GM19397 (cell line): ENCODE data around the gene MGAT5.

Experiments
- ATAC-seq: cut with Tn5 transposase; IDR thresholded peaks from one replicate; pipeline ENCODE4 v1.9.1; 2021; ENCODE audit warnings: mild to moderate bottlenecking, moderate library complexity; ENCODE audit not compliant: unreplicated experiment

MGAT5 gene

DNA sequence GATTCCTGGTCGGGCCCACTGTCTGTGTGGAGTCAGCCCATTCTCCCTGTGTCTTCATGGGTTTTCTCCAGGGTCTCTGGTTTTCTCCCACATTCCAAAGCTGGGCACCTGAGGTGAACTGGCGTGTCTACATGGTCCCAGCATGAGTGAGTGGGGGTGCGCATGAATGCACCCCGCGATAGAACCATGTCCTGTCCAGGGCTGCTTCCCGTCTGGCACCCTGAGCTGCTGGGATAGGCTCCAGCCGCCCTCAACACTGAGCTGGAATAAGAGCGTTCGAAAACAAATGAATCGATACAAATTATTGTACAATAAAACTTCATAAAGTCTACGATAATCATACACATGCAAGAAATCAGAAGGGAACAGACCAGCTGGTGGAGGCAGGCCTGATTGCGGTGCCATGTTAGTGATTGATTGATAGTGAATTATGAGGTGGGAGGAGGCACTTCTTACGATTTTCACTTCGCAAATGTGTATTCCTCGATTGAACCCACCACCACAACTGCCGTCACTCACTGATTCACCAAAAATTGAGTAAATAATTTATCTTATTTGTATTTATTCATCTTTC, 186.6 kb downstream of the MGAT5 start:
- ATAC-seq = no peak

DNA sequence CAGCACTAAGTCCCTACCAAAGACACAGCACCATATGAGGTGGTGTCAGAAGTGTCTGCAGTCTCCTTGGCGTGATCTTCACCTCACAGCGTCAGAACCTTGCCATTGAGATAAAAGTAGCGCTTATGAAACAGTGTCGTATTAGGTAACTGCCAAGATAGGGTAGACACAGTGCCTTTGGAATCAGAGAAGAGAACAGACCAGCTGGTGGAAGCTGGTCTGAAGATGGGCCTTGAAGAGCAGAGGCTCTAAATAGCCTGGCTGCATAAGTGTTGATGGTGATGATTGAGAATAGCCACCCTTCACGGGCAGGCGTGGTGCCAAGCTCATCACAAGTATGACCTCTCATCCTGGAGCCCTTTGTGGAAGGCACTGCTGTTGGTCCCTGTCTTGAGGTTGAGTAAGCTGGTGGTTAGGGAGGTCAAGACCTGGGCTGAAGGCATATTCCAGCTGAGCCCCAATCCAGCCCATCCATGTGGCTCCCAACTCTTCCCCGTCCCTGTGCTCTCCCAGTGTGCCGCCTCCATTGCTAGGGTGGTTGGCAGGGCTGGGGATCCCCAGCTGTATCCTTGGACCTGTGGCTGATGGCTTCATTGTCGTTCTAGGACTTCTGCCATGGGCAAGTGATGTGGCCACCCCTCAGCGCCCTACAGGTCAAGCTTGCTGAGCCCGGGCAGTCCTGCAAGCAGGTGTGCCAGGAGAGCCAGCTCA, 187.4 kb downstream of the MGAT5 start:
- ATAC-seq = no peak

DNA sequence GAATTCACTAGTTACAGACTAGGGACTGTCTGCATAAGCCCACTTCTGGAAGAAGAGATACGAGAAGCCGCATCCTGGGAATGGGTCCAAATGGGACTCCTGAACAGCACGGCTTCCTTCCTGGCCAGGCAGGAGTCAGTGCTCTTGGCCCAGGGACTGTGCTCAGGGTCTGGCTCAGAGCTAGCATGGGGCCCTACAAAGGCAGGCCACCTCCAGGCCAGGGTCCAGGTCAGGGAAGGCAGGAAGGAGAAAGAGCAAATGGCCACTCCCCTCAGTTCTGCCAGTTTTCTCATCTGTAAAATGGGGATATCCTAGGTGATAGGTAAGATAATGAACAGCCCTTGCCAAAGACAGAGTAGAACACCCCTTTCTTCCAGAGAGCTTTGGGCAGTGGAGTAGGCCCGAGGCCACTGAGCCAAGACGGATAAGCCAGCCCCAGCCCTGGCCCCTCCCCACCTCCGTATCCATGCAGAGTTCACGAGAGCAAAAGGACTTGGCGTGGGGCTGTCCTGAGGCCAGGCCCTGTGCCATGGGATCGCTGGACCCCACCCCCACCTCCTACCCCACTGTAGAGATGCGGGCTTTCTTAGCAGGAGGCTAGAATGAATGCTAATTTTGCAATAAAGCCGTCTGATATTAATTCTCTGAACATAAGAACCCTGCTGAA, 190.1 kb downstream of the MGAT5 start:
- no peak for ATAC-seq

DNA sequence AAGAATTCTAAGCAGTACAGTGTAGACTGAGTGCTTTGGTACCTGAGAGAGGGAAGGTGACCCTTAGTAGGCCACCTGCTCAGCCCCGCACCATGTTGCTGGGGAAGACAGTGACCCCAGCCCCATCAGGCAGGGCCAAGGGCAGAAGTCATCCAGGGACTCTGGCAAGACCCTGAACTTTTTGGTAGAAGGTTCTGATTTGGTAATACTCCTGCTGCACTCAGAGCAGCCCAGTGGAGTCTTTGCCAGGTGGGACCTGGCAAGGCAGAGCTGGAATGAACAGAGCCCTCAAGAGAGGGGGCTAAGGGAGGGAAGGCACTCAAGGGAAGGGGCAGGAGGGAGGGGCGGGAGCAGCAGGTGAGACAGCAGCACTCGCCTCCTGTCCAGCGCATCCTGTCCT, 191.2 kb downstream of the MGAT5 start:
- no peak for ATAC-seq

DNA sequence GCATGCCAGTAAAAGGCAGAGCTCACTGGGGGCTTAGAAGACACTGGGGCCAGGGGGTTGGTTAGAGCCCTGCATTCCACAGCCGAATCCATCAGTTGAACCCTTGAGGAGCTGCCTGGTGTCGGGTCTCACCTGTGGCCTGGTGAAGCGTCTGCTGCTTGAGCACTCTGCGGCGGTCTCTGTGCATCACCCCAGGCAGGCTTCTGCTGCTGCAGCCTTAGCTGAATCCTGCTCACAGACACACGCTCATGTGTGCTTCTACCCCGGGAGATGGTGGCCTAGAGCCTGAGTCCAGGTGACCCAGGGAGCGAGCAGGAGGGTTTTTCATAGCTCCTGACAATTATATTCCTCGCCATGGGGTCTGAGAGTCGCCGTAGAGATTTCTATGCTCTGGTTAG, 192.1 kb downstream of the MGAT5 start:
- no peak for ATAC-seq

DNA sequence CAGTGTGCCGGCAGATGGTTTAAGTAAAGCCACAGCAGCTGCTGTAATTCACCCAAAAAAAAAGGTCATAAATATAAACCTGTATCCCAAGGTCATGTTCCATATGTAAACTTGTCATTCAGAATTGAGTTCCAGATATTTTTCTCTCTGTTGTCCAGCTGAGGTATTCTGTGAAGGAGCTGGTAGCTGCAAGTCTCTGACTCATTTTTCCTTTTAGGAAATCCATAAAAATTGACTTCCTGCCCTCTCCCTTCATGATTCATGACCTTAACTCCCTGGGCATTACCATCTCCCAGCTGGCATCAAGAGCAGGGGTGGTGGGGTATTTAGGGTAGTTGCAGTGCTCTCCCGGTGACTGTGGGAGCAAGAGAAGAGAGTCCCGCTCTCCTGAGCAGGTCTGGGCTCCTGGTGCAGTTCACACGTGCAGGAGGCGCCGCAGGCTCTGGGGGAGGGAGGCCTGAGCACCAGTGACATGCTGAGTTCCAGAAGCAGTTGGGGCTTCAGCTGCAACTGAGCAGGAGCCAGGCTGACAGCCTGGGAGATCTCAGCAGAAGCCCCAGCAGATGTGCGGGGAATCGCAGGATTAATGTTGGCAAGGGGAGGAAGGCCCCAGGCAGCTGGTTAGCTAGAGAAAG, 192.6 kb downstream of the MGAT5 start:
- no peak for ATAC-seq

DNA sequence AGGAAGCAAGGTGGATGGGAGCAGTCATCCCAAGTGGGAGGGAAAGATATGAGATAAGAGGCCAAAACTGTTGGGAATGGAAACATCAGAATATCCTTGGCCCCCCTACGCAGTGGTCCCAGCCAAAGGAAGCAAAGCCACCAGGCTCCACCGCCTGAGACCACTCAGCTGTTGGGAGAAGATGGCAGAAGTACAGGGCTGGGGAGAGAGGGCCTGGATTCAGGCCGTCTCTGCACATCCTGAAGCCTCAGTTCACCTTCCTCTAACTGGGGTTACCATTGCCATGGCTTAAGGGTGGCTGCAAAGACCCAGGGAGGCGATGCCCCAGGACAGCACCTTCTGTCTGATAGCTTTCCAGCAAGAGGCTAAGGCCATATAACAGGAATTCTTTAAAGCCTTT, 193.8 kb downstream of the MGAT5 start:
- ATAC-seq = no peak

DNA sequence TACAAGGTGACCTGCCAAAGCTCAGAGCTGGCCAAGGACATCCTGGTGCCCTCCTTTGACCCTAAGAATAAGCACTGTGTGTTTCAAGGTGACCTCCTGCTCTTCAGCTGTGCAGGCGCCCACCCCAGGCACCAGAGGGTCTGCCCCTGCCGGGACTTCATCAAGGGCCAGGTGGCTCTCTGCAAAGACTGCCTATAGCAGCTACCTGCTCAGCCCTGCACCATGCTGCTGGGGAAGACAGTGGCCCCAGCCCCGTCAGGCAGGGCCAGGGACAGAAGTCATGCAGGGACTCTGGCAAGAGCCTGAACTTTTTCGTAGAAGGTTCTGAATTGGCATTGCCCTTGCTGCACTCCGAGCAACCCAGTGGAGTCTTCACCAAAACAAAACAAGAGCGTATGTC, 194.8 kb downstream of the MGAT5 start:
- ATAC-seq = no peak

DNA sequence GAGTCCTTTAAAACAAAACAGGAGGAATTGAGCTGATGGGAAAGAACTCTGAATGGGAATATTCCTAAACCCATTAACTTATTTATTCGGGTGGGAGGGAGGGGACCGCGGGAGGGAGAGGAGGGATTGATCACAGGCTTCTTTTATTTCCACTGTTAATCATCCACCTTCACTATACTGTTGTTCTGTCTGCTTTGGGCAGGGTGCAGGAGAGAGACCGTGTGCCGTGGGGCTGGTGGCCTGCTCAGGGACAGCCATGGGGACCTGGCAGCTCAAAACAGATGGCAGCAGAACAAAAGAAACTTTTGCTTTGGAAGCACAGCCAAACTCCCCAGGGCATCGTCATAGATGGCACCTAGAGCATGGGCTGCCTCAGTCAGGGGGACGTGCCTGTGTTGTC, 195.3 kb downstream of the MGAT5 start:
- no peak for ATAC-seq

DNA sequence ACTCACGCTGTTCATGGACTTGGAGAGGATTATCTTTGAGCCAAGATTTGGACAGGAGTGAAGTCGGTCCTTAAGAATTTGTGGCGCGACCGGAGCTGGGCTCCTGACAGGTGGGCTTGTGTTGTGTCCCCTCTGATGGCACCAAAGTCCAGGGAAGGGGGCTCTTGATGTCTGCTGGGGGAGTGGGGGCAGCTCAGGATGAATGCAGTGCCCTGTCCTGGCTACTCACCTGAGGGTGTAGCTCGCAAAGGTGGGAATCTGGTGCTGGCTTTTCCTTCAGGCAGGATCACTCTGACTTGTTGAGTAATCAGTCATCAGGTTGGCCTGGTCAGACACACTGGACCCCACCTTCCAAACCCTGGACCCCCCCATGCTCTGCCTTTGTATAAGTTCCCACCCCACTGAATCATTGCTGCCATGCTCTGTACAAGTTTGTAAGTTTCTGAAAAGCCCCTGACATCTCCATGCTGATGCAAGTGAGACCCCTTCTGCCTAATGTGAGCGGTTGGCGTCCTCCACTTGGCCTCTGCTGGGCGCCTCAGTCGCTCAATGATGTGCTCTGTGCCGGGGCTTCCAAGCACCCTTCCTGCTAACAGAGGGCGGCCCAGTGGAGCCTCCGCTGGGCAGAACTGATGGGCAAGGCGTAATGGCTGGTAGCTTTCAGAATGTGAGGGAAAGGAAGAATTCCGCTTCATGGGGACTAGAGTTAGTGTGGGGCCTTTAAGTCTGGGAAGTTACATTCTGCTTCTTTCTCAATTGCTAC, 196.1 kb downstream of the MGAT5 start:
- no peak for ATAC-seq

DNA sequence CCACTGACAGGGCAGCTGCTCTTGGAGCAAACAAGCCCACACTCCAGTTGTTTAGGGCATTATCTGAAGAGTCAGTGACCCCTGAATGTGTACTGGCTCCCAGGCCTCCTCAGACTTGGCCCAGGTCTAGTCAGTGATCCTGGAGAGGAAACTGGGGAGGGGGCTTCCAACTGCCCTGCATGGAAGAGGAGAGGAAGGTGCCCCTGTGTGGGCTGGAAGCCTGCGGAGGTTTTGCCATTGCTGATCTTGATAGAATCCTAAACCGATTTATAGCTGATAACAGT, 197.4 kb downstream of the MGAT5 start:
- no peak for ATAC-seq

DNA sequence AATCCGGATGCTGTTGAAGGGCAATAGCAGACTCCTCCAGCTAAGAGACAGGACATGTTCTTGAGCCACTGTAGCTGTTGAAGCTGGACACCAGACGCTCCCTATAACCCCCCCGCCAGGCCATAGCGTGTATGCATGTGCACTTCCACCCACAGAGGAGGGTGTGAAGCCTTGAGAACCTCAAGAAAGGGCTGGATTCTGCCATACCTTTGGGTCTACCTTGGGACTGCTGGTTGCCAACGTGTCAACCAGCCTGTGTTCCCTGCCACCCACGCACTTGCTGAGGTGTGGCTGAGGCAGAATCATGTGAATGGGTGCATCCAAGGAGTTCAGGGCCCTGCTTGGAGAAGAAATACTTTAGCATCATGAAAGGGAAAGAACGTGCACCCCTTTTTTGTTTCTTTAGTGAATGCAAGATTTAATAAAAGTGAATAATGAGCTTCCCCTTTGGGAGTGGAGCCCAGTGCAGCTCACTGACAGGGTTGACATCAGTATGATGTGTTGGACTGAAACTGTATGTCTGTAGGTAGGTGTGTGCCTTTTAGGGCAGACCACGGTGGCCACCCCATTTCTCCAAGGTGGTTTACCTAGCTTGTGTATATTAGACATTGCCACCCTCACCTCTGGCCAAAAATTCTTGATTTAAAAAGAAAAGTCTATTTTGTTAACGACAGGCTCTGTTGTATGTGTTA, 198.3 kb downstream of the MGAT5 start:
- no peak for ATAC-seq

DNA sequence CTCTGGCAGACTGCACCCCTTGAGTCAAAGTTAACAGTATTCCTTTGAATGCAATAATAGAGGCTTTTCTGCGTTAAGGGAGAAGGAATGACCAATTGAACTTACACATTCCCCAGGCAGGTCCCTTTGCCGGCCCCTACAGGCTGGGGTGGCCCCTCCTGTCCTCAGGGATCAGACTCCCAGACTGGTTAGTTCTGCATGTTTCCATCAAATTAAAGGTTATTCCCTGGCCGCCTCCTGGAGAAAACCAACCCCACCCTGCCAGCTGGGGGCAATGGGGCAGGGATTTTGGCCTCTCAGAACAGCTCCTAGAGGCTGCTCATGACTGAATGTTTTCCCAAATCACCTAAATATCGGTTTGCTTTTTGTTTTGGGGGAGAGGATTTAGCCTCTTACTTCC, 199.6 kb downstream of the MGAT5 start:
- ATAC-seq = no peak

DNA sequence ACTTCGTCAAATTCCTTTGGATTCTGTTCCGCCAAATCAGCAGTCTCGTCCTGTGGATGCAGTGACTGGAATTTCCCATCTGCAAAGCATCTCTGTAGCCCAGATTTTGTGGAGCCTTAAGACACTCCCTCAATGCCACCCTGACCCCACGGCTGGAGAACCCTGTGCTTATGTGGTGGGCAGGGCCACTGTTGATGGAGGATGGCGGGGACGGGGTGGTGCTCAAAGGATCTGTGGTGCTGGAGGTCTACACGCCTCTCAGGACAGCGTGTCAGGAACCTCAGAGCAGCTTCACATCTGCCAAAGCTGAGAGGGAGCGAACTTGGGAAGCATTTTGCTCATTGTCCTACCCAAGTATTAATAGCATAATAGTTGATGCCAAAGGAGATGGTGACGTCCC, 200.1 kb downstream of the MGAT5 start:
- no peak for ATAC-seq

DNA sequence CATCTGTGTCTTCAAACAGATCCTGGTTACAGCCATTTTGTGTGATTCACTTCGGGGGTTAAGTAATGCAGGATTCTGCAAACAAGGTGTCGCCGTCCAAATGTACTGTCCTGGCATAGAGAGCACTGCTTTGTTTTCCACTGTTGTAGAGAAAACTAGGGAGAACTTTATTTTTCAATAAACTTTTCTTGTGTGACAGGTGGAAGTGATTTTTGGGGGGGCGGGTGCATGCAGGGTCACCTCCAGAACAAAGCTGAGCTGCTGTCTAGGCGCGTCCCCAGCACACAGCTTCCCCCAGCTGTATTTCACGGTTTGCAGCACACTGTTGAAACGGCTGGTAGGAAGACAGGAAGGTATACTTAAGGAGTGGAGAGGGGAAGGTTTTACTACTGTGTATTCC, 200.6 kb downstream of the MGAT5 start:
- ATAC-seq = no peak

DNA sequence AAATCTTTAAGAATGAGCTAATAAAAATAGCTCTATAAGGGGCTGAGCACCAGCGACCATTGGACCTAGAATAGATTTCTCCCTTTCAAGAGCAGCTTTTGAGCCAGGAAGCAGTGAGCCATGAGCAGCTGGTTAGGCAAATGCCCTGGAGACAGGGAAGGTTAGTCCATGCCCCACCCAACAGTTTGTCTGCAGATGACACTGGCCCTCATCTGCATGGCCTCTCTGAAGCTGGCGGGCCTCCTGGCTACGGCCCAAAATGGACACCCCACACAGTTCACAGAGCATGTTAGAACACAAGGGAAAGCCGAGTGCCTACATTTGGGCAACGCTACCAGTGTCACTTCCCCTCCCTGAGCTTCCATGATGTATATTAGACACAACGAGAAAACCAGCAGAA, 201.1 kb downstream of the MGAT5 start:
- ATAC-seq = no peak

DNA sequence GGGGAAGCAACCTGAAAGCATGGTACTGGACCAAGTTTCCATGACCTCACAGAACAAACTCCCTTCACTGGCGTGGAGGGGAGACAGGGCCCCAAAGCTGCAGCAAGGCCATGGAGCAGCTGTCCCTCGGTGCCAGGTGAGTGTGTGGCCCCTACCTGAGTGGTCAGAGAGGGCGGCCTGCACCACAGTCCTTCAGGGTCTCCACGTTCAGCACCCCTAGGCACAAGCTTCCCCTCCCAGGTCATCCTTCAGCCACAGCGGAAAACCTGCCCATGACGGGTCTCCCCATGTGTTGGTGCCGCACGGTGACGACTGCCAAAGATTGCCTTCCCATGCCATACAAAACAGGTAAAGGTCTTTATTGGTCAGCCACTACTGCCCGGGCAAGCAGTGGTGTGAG, 201.6 kb downstream of the MGAT5 start:
- no peak for ATAC-seq

DNA sequence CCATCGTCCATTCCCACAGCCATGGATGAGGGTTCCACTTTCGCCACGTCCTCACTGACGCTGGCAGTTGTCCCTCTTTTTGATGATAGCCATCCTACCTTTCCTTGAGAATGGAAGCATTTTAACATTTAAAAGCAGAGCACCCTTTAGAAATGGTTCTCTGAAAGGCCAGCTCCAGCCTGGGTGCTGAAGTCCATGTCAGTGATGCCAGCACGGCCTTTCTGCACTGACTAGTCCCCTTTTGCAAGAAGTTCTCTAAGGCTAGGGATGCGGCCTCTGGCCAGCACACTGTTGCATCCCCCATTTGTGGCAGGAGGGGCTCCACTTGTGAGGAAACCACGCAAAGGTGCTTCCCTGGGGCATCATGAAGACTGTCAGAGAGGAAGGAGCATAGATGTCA, 203.5 kb downstream of the MGAT5 start:
- no peak for ATAC-seq

DNA sequence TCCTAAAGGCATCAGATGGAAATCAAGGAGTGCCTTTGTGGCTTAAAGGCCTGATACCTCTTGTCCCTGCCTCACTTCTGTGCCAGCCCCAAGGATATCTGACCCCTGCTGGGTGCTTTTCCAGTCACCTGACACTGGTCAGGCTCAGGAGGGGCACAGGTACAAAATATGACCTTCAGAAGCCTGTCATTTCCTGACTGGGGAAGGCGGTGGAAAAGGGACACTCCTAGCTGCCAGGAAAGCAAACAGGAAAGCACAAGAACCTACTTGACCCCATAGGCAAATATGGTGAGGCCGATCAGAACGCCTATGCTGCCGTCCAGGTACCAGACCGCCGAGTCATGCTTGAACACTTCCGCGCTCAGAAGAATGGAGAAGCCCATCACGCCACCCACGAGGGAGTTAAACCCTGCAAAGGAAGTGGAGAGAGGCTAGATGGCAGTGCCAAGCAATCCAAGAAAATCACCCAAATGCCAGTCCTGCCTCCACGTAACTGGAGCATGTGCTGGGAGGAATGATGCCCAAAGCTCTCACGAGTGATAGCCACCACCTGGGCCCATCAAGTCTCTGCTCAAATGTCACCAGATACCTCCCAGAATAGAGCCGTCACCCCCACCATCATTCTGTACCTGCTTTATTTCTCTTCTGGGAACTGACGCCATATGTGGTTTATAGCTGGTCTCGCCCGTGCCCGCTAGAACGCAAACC, 204.0 kb downstream of the MGAT5 start:
- no peak for ATAC-seq

DNA sequence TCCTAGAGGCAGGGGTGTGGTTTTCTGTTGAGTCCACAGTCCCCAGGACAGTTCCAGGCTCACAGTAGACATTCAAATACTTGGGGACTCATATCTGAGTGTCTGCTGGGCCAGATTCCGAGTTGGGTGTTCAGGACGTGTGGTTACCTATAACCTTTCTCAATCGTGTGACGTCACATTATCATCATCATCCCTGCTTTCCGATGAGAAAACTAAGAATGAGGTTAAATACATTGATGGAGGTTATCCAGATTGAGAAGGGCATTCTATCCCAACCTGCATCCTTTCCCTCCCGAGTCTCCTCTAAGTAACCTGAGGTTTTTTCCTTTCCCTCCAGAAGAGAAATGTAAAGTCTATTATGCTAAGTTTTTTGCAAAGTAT, 204.6 kb downstream of the MGAT5 start:
- no peak for ATAC-seq
